GM19463 (cell line): ENCODE measurements around the gene CBS.
A peak's percentile ranks its signal among the peaks of the same experiment; 100 is the strongest.
"Not testable (repeated sequence)": the region's sequence is repeated elsewhere in the genome, so short reads cannot be mapped to it uniquely, and the experiment has no call there.

ENCODE experiments used
- ATAC-seq: cut with Tn5 transposase; IDR thresholded peaks from one replicate; pipeline ENCODE4 v1.9.1; 2021; ENCODE audit warnings: mild to moderate bottlenecking, moderate library complexity; ENCODE audit not compliant: unreplicated experiment

CBS gene

DNA sequence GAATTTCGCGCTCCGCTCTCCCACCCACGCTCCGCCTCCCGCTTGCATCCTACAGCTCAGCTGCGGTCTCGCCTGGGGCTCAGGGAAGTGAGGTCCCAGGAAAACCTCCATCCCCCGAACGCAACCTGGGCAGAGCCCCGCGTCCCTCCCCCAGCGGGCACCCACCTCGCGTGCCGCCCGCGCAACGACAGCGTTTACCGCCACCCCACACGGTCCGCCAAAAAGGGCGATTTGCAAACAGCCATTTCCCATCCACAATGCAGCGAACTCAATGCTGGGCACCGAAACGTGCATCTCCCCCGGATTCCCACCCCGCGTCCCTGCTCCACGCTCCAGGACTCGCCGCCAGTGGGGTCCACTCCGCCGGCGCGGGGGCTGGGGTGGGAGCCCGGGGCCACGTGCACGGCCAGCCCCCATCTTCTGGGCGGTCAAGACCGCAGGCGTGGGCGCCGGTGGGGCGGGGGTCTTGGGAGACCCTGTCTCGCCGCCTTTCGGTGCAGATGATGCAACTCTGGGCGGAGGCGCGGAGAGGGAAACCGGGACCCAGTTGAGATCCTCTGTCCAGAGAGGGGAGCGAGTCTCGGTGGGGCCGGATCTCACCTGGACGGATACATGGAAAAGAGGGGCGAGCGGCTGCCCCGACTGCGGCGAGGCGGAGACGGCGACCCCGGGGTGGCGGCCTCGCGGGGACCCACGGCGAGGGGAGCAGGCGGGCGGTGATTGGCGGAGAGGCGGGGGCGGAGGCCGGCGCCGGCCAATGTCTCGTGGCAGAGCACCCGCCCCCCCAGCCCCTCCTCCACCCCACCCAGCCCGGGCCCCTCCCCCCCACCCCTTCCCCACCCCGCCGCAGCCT, at the start of gene CBS:
CBS (minus strand) TSS at position 666 of the 853 bp plus-strand sequence. CDS start 3,642 bp downstream, outside the sequence.
- ATAC-seq: not testable (repeated sequence)

DNA sequence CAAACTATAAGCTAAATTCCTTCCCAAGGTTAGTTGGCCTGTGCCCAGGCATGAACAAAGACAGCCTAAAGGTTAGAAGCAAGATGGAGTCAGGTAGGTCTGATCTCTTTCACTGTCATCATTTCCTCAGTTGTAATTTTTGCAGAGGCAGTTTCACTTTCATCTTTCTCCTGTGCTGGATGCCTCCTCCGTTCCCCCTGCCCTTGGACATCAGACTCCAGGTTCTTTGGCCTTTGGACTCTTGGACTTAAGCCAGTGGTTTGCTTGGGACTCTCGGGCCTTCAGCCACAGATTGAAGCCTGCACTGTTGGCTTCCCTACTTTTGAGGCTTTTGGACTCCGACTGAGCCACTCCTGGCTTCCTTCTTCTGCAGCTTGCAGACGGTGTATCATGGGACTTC, 40.3 kb upstream of the CBS start:
- ATAC-seq: not testable (repeated sequence)

DNA sequence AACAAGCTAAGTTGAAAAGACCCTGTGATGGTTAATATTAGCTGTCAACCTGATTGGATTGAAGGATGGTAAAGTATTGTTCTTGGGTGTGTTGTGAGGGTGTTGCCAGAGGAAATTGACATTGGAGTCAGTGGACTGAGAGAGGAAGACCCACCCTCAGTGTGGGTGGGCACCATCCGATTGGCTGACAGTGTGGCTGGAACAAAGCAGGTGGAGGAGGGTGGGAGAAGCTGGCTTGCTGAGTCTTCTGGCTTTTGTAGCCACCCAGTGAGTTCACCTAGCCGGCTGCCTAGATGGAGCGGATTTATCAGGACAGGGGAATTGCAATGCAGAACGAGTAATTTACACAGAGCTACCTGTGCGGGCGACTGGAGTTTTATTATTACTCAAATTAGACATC, 38.8 kb upstream of the CBS start:
- not testable (repeated sequence) for ATAC-seq

DNA sequence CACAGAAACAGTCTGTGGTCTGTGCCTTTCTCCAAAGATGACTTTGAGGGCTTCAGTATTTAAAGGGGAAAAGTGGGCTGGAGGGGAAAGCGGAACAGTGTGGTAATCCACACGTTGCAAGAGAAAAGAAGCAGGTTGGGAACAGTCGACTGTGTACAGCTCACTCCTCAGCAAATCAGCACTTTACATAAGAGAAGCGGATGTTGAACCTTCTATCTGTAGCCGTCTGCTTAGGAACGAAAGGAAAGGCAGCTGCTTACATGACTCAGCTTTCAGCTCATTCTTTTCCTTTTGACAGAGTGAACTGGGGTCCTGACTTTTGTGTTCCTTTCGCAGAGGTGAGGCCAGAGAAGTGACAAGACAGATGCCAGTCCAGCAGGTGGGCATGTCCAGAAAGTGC, 33.4 kb upstream of the CBS start:
- peak; percentile 43 for ATAC-seq

DNA sequence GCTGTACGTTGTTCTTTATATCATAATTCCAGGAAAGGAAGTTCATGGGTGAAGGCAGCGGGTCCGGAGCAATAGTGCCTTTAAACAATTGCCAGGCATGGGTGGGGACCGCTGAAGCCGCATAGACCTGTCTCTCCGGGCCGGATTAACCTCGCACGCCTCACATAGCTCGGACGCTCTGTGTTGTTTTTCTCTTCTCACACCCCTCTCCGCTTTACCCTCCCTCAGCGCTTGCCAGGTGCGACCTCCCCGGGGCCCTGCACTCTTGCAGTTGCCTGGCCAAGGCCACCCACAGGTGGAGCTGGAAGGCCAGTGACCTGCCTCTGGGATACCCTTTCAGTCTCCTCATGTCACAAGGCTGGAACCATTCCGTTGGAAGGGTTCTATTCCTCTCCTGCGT, 32.5 kb upstream of the CBS start:
- ATAC-seq: not testable (repeated sequence)

DNA sequence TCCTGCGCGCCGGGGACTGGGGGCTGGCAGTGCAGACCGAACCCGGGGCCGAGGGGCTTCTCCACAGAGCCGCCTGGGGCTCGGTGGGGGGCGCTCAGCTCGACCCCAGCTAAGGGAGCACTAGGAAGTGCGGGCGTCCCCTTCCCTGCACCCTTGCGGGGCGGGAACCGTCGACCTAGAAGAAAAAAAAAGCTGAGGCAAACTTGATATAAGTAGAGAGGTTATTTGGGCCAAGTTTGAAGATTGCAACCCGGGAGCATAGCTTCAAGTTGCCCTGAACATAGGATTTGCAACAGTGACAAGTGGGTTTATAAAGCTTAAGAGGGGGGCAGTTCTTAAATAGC, 32.1 kb upstream of the CBS start:
- not testable (repeated sequence) for ATAC-seq

DNA sequence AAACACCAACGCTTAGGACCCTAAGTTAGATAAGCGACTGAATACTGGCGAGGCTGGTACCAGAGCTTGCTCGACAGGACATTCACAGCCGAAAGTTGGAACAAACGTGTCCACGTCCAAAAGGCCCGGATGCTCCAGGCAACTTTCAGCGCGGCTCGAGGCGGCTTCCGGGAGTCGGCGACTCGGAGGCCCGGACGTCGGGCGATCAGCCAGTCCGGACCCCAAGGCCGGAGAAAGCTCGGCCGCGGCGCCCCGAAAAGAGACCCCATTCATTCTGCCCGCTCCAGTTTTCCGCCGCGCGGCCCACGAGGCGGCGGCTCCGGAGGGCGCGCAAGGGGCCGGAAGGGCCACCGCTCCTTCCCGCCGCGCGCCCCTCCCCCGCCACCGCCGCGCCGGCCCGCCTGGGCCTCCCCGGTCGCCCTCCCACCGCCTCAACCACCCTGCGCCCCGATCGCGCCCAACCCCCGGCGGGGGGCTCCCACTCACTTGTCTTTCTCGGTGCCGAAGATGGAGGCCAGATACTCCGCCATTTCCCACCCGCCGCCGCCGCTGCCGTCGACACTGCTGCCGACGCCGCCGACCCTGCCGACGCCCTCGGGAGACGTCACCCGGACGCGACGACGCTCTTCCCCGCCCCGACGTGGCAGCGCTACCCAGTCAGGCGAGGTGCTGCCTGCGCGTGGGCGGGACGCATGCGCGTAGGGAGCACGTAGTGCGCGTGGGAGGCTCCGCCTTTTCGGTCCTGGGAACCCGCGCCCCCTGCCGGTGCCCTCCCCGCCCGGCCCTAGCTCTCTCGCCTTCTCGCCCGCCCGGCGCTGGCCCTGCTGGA, 31.5 kb upstream of the CBS start, which contains the start of gene U2AF1:
U2AF1 (minus strand) TSS at position 606 of the 829 bp plus-strand sequence; CDS start at position 530, 76 bp downstream.
- peak; percentile 73 for ATAC-seq

DNA sequence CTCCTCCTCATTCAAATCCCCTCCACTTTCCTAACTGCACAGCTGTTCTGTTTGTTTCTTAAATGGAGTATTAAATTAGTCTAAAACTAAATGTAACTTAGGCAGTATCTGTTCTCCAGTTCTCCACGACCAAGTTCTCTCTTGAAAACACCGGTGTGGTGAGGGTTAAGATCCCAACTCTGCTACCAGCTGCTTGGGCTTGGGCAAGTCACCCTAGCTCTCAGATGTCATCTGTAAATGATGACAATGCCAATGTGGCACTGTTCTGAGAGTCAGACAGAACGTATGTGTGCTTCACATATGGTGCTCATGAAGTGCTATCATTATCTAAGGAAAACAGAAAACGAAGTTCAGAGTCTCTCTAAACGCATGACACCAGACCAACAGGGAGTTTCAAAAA, 29.0 kb upstream of the CBS start:
- not testable (repeated sequence) for ATAC-seq

DNA sequence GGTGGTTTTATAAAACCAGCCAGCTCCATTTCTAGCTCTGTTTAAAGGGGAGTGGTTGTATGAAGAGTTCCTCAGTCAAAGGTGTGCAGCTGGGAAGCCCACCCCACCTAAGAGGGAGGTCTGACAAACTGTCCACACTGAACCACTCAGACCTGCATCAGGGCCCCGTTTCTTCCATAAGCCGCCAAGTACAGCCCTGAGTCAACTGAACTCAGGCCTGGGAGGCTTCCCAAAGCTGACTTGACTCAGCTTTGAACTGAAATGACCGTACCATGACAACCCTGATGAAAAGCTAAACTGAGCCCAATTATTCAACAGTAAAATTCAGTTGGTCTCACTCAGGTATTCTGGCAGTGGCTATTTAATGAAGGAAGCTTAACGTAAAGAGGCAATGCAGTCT, 26.6 kb upstream of the CBS start:
- not testable (repeated sequence) for ATAC-seq

DNA sequence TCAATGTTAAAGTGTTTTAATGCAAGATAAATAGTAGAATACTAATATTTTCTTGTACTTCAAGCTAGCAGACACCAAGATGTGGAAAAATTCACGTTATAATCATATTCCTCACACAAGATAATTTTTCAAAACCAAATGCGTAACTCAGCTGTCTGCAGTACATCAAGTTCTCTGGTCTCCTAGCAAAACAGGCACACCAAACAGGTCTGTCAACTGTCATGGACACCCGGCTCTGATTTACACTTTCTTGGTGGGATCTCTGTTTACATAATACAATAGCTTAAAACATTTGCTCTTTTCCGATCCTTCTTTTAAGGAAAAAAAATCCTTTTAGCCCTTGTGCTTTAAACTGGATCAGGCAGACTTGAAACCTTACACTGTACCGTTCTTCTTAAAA, 26.0 kb upstream of the CBS start:
- ATAC-seq: not testable (repeated sequence)

DNA sequence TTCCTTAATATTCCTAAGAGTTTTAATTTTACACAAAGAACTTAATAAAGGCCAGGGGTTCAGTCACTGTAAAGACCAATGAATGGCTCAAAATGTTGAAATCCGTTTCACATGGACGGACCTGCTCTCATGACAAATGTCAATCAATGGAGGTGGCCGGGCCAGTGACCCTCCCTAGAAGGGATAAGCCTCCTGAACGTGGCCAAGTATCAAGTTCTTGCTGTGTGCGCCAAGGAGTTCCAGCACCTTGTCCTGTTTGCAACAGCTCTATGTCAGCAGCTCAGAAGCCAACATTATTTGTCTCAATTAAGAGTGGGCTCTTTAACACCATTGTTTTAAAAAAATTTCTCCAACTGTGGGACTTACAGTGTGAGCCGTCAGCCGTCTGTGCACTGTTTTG, 25.4 kb upstream of the CBS start:
- ATAC-seq: not testable (repeated sequence)

DNA sequence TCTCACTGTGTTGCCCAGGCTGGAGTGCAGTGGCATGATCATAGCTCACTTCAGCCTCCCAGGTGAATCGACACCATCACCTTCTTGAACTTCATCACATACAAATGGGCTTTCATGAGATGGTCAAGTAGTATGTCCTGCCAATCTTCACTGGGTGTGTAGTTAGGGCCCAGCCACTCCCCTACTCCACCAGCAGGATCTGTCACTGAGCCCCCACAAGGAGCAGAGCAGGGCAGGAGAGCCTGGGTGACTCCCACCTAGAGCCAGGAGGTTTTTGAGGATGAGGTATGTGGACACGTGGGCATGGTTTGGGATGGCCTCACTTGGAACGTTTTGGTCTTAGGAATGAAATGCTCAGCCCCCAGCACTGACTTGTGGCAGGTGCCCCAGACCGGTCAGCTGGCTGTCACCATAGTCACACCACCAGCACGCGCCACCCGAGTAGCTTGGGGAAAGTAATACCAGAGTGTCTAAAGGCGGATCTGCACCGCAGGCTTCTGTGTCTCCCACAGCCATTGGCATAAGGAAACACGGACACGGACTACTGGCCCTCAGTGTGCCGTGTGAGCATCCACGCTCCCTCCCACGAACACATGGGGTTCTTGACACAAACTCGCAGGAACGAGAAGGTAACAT, 16.5 kb upstream of the CBS start:
- not testable (repeated sequence) for ATAC-seq

DNA sequence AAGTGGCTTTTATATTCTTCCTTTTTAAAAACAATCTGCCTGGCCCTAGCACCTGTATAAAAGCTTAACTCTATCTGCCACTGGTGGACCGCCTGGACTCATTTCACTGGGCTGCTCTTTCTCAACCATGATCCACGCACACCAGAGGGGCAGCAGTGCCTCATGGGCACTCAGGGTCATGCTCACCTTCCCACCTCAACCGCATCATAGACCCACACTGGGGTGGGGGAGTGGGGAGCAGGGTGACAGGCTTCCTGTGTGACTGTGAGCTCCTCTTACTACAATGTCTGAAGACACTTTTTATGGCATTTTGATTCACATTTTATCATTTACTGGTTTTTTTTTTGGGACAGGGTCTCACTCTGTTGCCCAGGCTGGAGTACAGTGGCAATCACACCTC, 15.3 kb upstream of the CBS start:
- ATAC-seq: not testable (repeated sequence)

DNA sequence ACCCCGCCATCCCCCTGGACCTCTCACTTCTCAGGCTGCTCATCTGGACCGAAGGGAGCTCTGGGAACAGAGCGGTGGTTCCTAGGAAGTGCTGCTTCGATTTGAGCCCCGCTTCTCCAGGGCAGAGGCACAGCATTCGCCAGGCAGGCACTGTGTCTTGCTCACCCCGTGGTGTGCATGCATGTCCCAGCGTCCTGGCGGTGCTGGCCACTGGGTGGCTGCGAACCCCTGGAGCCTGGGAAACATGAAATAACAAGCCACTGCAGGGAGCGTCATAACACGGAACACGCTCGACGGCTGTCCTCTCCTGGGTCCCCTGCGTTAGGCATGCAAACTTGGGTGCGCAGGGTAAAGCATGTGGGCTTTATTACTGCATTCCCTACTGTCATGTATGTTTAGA, 13.8 kb upstream of the CBS start:
- not testable (repeated sequence) for ATAC-seq

DNA sequence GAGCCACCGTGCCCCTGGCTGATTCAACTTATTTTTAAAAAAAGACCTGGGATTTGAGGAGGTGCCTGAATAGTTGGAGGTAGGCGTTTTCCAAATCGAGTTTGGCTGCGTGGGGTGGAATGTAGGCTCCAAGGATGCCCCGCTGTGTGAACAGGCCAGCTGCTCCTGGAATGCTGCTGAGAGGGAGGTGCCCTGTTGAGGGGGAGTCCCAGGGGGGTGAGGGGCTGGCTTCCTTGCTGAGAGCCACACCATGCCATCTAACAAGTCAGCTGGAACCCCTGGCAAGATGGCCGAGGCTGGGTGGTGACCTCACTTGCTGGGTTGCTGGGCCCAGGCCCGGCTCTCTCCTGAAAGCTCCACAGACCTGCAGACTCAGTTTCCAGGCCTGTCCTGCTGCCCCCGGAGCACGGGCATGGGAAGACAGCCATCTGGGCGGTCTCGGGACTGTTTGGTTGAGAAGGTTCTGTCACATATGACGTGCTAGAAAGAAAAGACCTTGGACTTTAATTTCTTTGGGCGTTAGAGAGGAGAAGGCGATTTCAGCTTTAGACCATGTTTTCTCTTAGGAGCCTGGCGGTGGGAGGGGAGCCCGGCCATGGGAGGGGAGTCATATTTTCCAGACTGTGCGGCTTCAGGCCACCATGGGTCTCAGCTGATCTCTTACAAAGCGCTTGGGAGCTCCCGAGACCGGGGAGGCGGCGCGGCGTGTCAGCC, 7.1 kb upstream of the CBS start:
- ATAC-seq: not testable (repeated sequence)

DNA sequence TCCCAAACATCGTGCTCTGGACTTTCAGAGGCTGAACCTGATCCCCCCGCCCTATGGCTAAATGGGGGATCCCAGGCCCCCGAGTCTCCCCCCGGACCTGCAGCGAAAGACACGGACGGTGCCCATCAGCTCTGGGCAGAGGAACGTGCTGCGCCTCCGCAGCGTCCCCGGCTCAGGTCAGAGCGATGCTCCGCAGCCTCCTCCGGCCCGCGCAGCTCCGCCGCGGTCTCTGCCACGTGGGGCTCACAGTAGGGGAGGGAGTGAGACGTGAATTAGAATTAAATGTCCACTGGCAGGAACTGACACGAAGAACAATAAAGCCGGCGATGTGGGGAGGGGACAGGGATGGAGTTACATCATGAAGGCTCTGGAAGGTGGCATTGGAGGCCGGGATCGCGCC, 1.0 kb upstream of the CBS start:
- ATAC-seq: not testable (repeated sequence)

DNA sequence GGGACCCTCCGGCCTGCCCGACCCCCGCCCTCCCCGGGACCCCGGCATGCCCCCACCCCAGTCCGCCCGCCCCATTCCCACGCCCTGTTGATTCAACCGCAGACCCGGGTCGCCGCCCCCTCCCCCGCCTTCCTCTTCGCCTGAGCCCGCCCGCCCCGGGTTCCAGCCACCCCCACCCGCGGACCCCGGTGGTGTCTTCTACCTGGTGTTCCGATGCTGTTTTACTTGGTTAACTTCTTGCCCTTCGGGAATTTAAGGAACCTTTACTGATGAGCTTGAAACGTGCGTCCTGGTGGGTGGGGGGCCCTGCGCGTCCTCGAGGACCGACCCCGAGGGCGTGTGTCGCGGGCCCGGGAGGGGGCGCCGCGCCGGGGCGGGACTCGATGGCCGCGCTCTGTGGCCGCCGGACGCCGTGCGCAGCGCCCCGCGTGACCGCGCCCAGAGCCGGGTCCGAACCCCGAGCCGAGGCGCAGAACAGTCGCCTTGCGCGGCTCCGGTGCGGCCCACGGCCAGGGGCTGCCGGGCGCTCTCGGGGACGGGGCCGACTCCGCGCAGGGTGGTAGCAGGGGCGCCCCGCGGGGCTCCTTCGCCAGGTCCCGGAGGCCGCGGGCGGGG, 495 bp upstream of the CBS start:
- not testable (repeated sequence) for ATAC-seq

DNA sequence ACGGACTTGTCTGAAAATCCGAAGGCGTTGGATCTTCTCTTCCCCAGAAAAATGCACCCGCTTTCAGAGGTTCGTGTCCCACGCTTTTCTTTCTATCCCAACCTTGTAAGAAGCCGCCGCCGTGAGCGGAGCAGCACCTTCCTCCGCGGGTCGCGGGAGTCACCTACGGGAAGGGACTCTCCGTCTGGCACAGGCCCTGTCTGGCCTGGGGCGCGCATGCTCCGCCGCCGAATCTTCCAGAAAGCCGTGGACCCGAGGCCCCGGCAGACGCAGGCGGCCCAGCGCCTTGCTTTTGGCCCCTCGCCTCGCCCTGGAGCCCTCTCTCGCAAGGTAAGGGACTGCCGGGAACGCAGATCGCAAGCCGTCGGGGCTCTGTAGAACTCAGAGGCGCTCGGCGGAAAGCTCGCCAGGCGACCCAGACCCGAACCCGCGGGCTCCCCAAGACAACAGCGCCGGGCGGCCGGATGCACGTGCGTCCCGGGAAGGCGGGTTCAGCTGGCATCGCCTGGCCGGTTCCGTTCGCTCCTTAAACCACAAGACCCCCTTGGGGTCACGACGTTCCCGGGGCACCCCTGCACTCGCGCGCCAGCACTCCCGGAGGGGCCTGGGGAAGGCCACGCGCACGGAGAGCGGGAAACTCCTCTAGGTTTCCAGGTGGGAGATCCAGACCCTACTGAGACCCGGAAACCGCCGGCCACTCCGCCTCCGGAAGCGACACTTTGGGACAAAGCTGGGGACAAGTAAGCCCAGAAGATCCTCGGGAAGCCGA, 1.1 kb downstream of the CBS start:
- not testable (repeated sequence) for ATAC-seq

DNA sequence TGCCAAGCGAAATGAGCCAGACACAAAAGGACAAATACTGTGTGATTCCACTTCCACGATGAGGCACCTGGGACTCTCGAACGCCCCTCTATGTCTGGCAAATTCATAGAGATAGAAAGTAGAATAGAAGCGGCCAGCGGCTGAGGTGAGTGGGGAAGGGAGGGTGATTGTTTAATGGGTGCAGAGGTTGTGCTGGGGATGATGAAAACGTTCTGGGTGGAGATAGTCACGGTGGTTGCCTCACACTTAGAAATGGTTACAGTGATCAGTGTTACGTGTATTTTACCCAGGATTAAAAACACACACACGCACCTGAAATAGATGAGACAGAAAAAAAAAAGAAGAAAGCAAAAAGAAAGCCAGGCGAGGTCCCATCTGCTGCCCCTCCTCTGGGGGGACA, 2.9 kb downstream of the CBS start:
- ATAC-seq: not testable (repeated sequence)
